Measurements from ENCODE around the gene VIPR2. TPM values are rescaled to one million over a fixed set of nuclear protein-coding genes. Genes with fewer than 3 reads are reported as not detected.
"Not testable (repeated sequence)": the region's sequence is repeated elsewhere in the genome, so short reads cannot be mapped to it uniquely, and the experiment has no call there.

VIPR2 gene
- total RNA-seq, 2 donors from 2014 or later = 10.9 to 18.2 TPM

GRCh38 chr7:159104188-159104920 lies 40.3 kb downstream of the VIPR2 start:
- Histone ChIP-seq H3K9me3 (no peaks in the 10 kb centered on the region), H3K36me3 (replicated peaks in 1 of 2; ENCODE audit: insufficient read depth in 1 of 2, low read depth in 2 of 2) (peaks cover 0 to 1% of the 10 kb centered on the region in 2 donors), H3K27me3 (no peaks in the 10 kb centered on the region), H3K27ac (peak overlapping the region in 3 of 4 donors; percentile 34 to 57 (median 52)), H3K4me1 (peaks cover 31% of the 10 kb centered on the region), H3K4me3 (no peak overlapping the region)
- DNase-seq (peak; percentile 64 to 91 (median 74)), ATAC-seq (peak; percentile 87)
- TF ChIP-seq POLR2A (IDR thresholded peaks at IDR 0.05) = peak in 1 of 3 donors; percentile 8
- TF ChIP-seq, protein P1, sequence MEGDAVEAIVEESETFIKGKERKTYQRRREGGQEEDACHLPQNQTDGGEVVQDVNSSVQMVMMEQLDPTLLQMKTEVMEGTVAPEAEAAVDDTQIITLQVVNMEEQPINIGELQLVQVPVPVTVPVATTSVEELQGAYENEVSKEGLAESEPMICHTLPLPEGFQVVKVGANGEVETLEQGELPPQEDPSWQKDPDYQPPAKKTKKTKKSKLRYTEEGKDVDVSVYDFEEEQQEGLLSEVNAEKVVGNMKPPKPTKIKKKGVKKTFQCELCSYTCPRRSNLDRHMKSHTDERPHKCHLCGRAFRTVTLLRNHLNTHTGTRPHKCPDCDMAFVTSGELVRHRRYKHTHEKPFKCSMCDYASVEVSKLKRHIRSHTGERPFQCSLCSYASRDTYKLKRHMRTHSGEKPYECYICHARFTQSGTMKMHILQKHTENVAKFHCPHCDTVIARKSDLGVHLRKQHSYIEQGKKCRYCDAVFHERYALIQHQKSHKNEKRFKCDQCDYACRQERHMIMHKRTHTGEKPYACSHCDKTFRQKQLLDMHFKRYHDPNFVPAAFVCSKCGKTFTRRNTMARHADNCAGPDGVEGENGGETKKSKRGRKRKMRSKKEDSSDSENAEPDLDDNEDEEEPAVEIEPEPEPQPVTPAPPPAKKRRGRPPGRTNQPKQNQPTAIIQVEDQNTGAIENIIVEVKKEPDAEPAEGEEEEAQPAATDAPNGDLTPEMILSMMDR (IDR thresholded peaks at IDR 0.05) = no peak
- intact Hi-C loops (cut with DNase I) = no loop called here
- 17 to 30% methylated on average over 10 to 19 of the region's 19 CpGs for WGBS, 2 donors

- H3K27me3 ChIP-seq = no peaks in the 10 kb centered on the region
- DNase-seq (peak in 2 of 4 donors; percentile 2 to 4), ATAC-seq (no peak)
- H3K9me3 ChIP-seq = no peaks in the 10 kb centered on the region
- H3K4me1 ChIP-seq = peaks cover 24% of the 10 kb centered on the region
- 83 to 88% methylated on average over 21 of the region's 21 CpGs for WGBS, 2 donors
- no peak overlapping the region for H3K4me3 ChIP-seq
- peak overlapping the region in 3 of 4 donors; percentile 34 to 57 (median 52) for H3K27ac ChIP-seq
- TF ChIP-seq, protein P1 (IDR thresholded peaks at IDR 0.05) = no peak
- peaks cover 0 to 1% of the 10 kb centered on the region in 2 donors for H3K36me3 ChIP-seq (replicated peaks in 1 of 2; ENCODE audit: insufficient read depth in 1 of 2, low read depth in 2 of 2)
- intact Hi-C loops (cut with DNase I) = no loop called here
Observed at GRCh38 chr7:159103382-159104187, 41.1 kb downstream of the VIPR2 start.

GRCh38 chr7:159102681-159103381 lies 41.8 kb downstream of the VIPR2 start:
- Histone ChIP-seq H3K9me3 (no peaks in the 10 kb centered on the region), H3K27ac (no peak overlapping the region), H3K4me3 (no peak overlapping the region), H3K4me1 (peaks cover 21% of the 10 kb centered on the region), H3K27me3 (no peaks in the 10 kb centered on the region), H3K36me3 (replicated peaks in 1 of 2; ENCODE audit: insufficient read depth in 1 of 2, low read depth in 2 of 2) (peaks cover 0 to 1% of the 10 kb centered on the region in 2 donors)
- ATAC-seq (no peak), DNase-seq (peak in 2 of 4 donors; percentile 7 to 9)
- 83 to 96% methylated on average over 5 to 14 of the region's 14 CpGs for WGBS, 2 donors
- intact Hi-C loops (cut with DNase I) = no loop called here
- TF ChIP-seq, protein P1 (IDR thresholded peaks at IDR 0.05) = no peak
- no peak for TF ChIP-seq POLR2A (IDR thresholded peaks at IDR 0.05)

- H3K36me3 ChIP-seq (replicated peaks in 1 of 2; ENCODE audit: insufficient read depth in 1 of 2, low read depth in 2 of 2); ATAC-seq; H3K27me3 ChIP-seq; H3K27ac ChIP-seq; H3K4me3 ChIP-seq; intact Hi-C loops (cut with DNase I); H3K9me3 ChIP-seq: not testable (repeated sequence)
- H3K4me1 ChIP-seq = peaks cover 21% of the 10 kb centered on the region
- WGBS, 2 donors = 94 to 96% methylated on average over 30 to 42 of the region's 42 CpGs
- DNase-seq = peak in 1 of 4 donors; percentile 5
Observed at GRCh38 chr7:159101661-159102091, 43.0 kb downstream of the VIPR2 start.

GRCh38 chr7:159101083-159101395 lies 43.6 kb downstream of the VIPR2 start:
- intact Hi-C loops (cut with DNase I); H3K36me3 ChIP-seq (replicated peaks in 1 of 2; ENCODE audit: insufficient read depth in 1 of 2, low read depth in 2 of 2); DNase-seq; H3K9me3 ChIP-seq; ATAC-seq; H3K4me3 ChIP-seq; H3K27me3 ChIP-seq; H3K27ac ChIP-seq: not testable (repeated sequence)
- H3K4me1 ChIP-seq = peaks cover 21% of the 10 kb centered on the region
- 90 to 98% methylated on average over 29 to 33 of the region's 33 CpGs for WGBS, 2 donors

- H3K36me3 ChIP-seq (replicated peaks in 1 of 2; ENCODE audit: insufficient read depth in 1 of 2, low read depth in 2 of 2); H3K27ac ChIP-seq; H3K27me3 ChIP-seq; ATAC-seq; intact Hi-C loops (cut with DNase I); H3K4me3 ChIP-seq; H3K9me3 ChIP-seq: not testable (repeated sequence)
- DNase-seq = peak in 1 of 4 donors; percentile 0
- peaks cover 20% of the 10 kb centered on the region for H3K4me1 ChIP-seq
- 92 to 95% methylated on average over 36 of the region's 37 CpGs for WGBS, 2 donors
Observed at GRCh38 chr7:159100281-159101082, 44.2 kb downstream of the VIPR2 start.
